HG02610 (cell line): ENCODE data around the gene TBATA.

Experiments used
- ATAC-seq: cut with Tn5 transposase; IDR thresholded peaks from one replicate; pipeline ENCODE4 v1.9.1; 2021; ENCODE audit warnings: mild to moderate bottlenecking, moderate library complexity; ENCODE audit not compliant: unreplicated experiment

TBATA gene

GRCh38 chr10:70747192-70747965 is 37.8 kb downstream of the TBATA start:
- ATAC-seq: no peak

- ATAC-seq: no peak
Measured at GRCh38 chr10:70745555-70745954, 39.6 kb downstream of the TBATA start.

GRCh38 chr10:70744617-70745143 is 40.5 kb downstream of the TBATA start:
- no peak for ATAC-seq

DNA sequence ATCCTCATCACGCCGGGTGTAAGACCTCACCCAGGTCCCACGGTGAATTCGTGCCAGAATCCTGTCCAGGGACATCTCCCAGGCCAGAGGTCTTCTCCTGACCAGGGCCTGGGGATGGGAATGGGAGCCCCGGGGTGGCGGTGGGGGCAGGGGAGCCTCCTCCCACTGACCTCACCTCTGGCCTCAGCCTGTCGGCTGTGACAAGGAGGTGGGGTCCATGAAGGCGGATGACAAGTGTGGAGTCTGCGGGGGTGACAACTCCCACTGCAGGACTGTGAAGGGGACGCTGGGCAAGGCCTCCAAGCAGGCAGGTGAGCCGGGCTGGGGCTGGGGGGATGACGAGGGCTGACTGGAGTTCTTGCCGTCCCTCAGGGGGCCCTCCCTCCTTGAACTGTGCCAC is 41.3 kb downstream of the TBATA start:
- ATAC-seq: no peak

GRCh38 chr10:70743430-70743788 is 41.8 kb downstream of the TBATA start:
- no peak for ATAC-seq

DNA sequence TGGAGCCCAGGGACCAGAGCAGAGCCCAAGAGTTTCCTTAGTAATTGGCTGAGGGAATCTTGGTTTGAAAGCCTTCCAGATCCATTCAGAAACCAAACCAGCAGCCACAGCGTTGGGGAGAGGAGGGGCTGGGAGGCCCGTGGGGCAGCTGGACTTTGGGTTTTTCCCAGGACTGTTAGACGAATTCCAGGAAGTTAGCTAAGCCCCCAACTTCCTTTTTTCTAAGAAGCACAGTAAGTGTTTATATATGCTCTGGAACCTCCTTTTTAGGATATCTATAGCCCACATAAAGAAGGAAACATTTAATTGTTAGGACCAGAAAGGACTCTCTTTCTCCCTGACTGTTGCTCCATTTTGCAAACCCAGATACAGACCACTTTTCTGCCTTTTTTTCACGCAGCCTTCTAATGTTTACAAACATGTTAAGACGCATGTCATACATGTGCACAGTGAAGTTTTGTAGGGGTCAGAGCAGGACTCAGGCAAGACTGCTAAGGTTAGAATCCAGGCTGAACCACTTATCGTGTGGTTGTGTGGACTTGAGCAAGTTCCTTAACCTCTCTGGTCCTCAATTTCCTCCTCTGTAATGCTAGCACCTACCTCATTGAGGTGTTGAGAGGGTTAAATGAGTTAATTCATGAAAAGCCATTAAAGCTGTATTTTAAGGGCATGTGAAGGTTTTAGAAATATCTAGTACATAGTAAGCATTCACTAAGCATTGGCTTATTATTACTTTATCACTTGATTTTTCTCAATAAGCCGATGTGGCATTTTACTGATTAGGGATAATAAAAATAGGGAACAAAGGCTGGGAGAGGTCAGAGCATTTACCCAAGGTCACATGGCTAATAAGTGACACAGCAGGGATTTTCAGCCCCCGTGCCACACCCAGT is 42.4 kb downstream of the TBATA start:
- no peak for ATAC-seq

GRCh38 chr10:70740406-70741288 is 44.5 kb downstream of the TBATA start:
- ATAC-seq: no peak

DNA sequence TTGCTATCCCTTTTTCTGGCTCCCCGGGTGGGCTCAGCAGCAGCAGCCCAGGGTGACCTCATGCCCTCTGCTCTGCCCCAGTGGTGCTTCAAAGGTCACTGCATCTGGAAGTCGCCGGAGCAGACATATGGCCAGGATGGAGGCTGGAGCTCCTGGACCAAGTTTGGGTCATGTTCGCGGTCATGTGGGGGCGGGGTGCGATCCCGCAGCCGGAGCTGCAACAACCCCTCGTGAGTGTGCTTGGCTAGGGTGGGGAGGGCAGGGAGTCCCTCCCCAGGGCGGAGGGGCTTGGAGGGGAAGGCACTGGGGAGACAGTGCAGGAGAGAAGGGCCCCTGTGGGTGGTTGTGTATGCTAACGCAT is 46.4 kb downstream of the TBATA start:
- ATAC-seq: no peak

- ATAC-seq: no peak
Measured at GRCh38 chr10:70738006-70738760, 47.0 kb downstream of the TBATA start.

DNA sequence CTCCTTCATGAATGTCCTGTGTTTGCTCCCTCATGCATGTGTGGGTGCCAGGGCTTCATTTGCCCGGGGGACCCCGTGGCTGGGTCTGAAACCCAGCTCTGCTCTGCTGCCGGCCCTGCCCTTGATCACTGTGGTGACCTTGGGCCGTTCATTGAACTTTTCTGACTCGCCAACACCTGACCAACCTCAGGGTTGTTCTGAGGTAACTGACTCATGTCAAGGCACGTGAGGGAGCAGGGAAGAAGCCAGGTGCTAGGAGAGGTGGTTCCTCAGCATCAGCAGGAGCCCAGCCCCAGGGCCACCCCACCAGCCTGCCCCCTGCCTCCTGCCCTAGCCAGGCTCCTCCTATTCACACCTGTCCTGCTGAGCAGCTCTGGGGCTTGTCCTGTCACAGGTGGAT is 47.9 kb downstream of the TBATA start:
- ATAC-seq: no peak

DNA sequence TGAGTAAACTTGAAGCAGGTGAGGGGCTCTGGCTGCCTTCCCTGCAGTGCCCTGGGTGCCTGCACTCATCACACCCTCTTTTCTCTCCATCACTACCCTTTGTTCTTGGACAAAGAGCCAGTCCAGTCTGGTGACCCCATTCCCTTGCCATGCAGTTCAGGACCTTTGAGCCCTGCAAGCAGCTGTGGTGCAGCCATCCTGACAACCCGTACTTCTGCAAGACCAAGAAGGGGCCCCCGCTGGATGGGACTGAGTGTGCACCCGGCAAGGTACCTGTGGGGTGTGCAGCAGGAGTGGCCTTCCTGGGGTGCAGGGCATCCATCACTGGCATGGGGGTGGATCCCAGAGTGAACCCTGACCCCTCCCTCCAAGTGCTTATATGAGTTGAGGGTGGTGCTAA is 48.7 kb downstream of the TBATA start:
- ATAC-seq: no peak

- no peak for ATAC-seq
Measured at GRCh38 chr10:70735161-70735560, 50.0 kb downstream of the TBATA start.

DNA sequence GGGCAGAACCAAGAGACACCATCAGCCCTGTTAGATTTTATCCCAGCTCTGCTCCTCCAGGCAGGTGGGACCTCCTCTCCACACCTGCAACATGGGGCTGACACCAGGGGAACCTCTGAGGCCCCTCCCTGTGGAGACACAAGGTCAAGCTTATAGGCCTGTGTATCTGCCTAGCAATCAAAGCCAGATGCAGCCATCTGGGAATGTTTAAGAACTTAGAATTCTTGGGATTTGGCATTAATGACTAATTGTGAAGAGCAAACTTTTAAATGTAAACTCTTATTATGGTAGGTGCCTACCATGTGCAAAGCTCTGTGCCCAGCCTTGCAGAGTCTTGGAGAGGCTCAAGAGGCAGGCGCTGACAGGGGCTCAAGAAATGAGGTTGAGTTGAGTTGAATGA is 52.1 kb downstream of the TBATA start:
- ATAC-seq: no peak

- ATAC-seq: no peak
Measured at GRCh38 chr10:70732569-70732968, 52.6 kb downstream of the TBATA start.

- ATAC-seq: no peak
Measured at GRCh38 chr10:70730955-70731354, 54.2 kb downstream of the TBATA start.

DNA sequence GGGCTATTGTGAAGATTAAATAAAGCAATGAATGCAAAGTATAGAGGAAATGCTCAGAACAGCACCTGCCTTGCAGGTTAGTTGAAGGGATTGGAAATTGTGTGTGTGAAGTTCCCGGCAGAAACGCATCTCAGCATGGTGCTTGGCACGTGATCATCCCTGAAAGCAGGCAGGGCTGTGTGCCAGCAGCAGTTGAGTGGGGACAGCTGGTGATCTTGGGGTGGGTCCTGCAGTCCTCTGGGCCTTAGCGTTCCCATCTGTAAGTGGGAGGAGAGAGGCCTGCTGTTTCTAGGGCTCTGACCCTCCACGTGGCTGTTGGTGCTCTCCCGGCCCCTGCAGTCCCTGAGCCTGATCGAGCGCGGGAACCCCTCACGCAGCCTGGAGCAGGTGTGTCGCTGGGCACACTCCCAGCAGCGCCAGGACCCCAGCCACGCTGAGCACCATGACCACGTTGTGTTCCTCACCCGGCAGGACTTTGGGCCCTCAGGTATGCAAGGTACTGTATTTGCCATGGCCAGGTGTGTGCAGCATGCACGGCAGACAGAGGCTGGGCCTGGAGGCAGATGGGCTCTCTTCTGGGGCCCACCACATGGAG is 55.3 kb downstream of the TBATA start:
- no peak for ATAC-seq

DNA sequence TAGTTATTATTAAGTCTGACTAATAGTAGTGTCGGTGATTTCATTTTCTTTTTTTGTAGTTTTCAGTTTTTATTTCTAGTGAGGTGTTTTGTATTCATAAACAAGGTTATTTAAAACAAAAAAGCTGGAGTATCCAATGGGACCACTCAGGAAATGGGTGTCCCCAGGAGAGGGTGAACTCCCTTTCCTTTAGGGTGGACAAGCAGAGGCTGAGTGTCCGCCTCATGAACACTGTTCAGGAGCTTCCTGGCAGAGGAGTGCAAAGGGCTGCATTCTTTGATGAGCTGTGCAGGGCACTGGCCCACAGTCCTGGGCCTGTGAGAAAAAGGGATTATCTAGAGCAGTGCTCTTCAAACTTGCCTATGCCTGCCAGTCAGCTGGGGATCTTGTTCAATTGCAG is 56.8 kb downstream of the TBATA start:
- ATAC-seq: no peak

DNA sequence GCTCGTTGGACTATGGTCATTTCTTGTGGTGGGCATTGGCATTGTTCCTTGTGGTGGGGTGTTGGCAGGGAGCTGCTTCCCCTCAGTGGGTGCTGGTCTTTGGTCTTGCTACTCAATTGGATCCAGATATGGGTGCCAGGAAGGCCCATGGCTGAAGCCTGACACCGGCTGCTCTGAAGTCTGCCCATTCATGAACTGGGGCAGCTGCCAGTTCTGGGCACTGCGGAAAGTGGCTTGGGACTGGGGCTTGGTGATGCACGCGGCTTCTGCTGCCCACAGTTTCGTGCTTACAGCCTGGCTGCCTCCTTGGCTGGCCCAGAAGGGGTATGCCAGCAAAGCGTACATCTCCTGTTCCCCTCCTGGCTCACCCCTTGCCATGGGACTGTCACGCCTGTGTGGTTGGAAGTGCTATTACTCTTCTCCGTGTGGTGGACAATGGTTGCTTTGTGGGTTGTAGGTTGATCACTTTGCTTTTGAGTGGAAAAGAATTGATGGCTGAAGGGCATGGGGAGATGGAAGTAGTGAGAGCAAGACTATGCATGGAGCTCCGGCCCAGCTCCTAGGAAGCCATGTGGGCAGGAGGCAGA is 58.2 kb downstream of the TBATA start:
- ATAC-seq: no peak

GRCh38 chr10:70723771-70724170 is 61.4 kb downstream of the TBATA start:
- no peak for ATAC-seq
